Right atrium auricular region (tissue), 2 donors: Measurements from ENCODE around the gene ARV1. TPM values are rescaled to one million over a fixed set of nuclear protein-coding genes. Genes with fewer than 3 reads are reported as not detected.
"Not testable (repeated sequence)": the region's sequence is repeated elsewhere in the genome, so short reads cannot be mapped to it uniquely, and the experiment has no call there.

Experiments used
- DNase-seq: peaks from one replicate; pipeline ENCODE4 v3.0.0-alpha.2; 2019; ENCODE audit warnings: low spot score
- H3K27ac ChIP-seq, 2 donors: fragments of 200-600 bp; sonication (generic); 1 replicate in 1 of 2; 2 replicates in 1 of 2; pipeline ENCODE4 v1.5.1; 2016 to 2019
- H3K27me3 ChIP-seq, 2 donors: fragments of 200-600 bp; sonication (generic); one replicate each; pipeline versions ENCODE4 v1.5.1 to v1.6.0; 2017 to 2019
- H3K36me3 ChIP-seq: fragments of 200-600 bp; sonication (generic); one replicate; pipeline ENCODE4 v1.5.1; 2016
- H3K4me1 ChIP-seq, 2 donors: fragments of 200-600 bp; sonication (generic); one replicate each; pipeline versions ENCODE4 v1.5.1 to v1.6.0; 2017 to 2019
- H3K4me3 ChIP-seq, 2 donors: fragments of 200-600 bp; sonication (generic); 1 replicate in 1 of 2; 2 replicates in 1 of 2; pipeline ENCODE4 v1.5.1; 2017 to 2019; ENCODE audit warnings: mild to moderate bottlenecking in 1 of 2, moderate library complexity in 1 of 2
- H3K9me3 ChIP-seq, 2 donors: fragments of 200-600 bp; sonication (generic); one replicate each; pipeline ENCODE4 v1.5.1; 2019
- microRNA counts, 2 donors: library from miRNA; unstranded; fragments of <30 nt; microRNA quantifications; one replicate each; lab custom pipeline; 2016 to 2017
- total RNA-seq, 2 donors: library from RNA; depleted of rRNA; stranded (reverse); fragments of >200 nt; gene quantifications; one replicate each; pipeline ENCODE4 v1.1.0, GENCODE V29; 2016
- TF ChIP-seq, protein P1 (sequence below), 2 donors: fragments of 200-600 bp; sonication (generic); IDR thresholded peaks; one replicate each; pipeline ENCODE4 v1.5.1; 2019; ENCODE audit warnings: antibody characterized with exemption in 2 of 2

Gene ARV1
- total RNA-seq, 2 donors from 2014 or later = 19.6 to 36.5 TPM

DNA sequence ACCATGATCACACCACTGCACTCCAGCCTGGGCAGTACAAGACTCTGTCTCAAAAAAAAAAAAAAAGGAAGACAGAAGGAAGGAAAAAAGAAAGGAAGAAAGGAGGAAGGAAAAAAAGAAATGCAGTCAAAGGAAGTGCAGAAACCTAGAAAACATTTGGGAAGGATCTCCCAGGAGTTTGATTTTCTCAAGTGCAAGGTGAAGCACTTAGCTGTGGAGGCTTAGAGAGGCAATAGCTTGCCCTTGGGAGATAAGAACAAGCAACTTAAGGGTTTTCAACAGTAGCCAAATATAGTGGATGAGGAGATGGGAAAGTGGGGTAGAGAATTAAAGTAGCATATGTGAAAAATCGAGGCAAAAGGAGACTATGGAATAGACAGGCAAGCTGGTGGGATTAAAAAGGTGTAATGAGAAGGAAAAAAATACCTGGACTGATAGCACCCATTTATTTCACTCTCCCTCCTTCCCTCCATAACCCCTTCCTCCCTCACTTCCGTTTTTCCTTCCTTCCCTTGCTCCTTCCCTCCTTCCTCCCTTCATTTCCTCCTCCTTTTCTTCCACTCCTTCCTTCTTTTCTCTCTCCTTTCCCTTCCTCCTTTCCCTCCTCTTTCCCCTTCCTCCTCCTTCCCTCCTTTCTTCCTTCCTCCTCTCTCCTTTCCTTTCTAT lies 68.0 kb downstream of the ARV1 start:
- no peak overlapping the region for H3K27ac ChIP-seq
- peaks cover 0 to 5% of the 10 kb centered on the region in 2 donors for H3K9me3 ChIP-seq
- H3K4me1 ChIP-seq = no peaks in the 10 kb centered on the region

DNA sequence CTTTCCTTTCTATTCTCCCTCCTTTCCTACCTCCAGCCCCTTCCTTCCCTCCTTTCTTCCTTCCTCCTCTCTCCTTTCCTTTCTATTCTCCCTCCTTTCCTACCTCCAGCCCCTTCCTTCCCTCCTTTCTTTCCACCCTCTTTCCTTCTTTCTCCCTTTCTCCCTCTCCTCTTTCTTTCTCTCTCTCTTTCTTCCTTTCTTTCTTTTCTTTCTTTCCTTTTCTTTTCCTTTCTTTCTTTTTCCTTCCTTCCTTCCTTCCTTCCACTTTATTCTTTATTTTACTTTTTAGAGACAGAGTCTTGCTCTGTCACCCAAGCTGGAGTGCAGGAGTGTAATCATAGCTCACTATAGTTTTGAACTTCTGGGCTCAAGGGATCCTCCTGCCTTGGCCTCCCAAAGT lies 68.6 kb downstream of the ARV1 start:
- not testable (repeated sequence) for H3K9me3 ChIP-seq, H3K27ac ChIP-seq, DNase-seq, H3K4me1 ChIP-seq, H3K4me3 ChIP-seq, H3K36me3 ChIP-seq, H3K27me3 ChIP-seq

More for the DNA sequence above, 68.0 kb downstream of the ARV1 start:
- no peak for DNase-seq
- TF ChIP-seq, protein P1, sequence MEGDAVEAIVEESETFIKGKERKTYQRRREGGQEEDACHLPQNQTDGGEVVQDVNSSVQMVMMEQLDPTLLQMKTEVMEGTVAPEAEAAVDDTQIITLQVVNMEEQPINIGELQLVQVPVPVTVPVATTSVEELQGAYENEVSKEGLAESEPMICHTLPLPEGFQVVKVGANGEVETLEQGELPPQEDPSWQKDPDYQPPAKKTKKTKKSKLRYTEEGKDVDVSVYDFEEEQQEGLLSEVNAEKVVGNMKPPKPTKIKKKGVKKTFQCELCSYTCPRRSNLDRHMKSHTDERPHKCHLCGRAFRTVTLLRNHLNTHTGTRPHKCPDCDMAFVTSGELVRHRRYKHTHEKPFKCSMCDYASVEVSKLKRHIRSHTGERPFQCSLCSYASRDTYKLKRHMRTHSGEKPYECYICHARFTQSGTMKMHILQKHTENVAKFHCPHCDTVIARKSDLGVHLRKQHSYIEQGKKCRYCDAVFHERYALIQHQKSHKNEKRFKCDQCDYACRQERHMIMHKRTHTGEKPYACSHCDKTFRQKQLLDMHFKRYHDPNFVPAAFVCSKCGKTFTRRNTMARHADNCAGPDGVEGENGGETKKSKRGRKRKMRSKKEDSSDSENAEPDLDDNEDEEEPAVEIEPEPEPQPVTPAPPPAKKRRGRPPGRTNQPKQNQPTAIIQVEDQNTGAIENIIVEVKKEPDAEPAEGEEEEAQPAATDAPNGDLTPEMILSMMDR (IDR thresholded peaks at IDR 0.05) = no peak
- Histone ChIP-seq H3K4me3 (no peak overlapping the region), H3K27me3 (no peaks in the 10 kb centered on the region), H3K36me3 (no peaks in the 10 kb centered on the region)

DNA sequence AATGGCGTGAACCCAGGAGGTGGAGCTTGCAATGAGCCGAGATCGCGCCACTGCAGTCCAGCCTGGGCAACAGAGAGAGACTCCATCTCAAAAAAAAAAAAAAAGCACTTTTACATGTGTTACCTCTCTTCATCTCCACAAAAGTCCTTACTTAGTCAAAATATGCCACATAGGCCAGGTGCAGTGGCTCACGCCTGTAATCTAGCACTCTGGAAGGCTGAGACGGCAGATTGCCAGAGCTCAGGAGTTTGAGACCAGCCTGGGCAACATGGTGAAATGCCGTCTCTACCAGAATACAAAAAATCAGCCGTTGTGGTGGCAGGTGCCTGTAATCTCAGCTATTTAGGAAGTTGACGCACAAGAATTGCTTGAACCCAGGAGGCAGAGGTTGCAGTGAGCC lies 69.5 kb downstream of the ARV1 start:
- H3K27me3 ChIP-seq, H3K4me3 ChIP-seq, H3K9me3 ChIP-seq, H3K4me1 ChIP-seq, H3K36me3 ChIP-seq, DNase-seq, H3K27ac ChIP-seq: not testable (repeated sequence)

DNA sequence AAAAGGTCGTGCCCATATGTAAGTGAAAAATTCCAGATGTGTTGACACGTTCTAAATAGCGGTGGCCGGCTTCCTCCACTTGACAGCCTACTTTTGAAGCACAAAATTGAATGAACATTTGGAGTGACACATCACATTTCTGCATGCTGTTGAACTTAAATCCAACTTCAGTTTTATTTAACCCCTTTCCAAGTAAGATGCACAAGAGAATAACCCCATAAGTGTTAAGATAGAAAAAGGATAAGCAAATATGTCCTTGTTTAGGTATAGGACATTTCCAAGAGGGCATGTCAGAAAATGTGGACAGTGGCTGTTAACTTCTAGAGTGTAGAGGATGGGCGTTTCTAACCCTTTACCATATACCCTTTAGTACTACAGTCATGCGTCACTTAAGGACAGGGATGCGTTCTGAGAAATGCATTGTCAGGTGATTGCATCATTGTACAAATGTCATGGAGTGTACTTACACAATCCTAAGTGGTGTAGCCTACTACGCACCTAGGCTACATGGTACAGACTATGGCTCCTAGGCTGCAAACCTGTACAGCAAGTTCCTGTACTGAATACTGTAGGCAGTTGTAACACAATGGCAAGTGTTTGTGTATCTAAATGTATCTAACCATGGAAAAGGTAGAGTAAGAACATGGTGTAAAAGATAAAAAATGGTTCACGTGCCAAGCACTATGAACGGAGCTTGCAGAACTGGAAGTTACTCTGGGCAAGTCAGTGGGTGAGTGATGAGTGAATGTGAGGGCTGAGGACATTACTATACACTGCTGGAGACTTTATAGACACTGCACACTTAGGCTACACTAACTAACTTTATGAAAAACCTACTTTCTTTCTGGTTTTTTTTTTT lies 70.5 kb downstream of the ARV1 start:
- TF ChIP-seq, protein P1 (IDR thresholded peaks at IDR 0.05) = no peak
- no peaks in the 10 kb centered on the region for H3K36me3 ChIP-seq
- H3K9me3 ChIP-seq = peaks cover 0 to 4% of the 10 kb centered on the region in 2 donors
- H3K27ac ChIP-seq = no peak overlapping the region
- H3K27me3 ChIP-seq = no peaks in the 10 kb centered on the region
- no peak overlapping the region for H3K4me3 ChIP-seq
- DNase-seq = no peak
- peaks cover 0 to 16% of the 10 kb centered on the region in 2 donors for H3K4me1 ChIP-seq

MicroRNAs within 50 kb of the gene (microRNA counts, 767-probe panel; counts per million panel counts)
- microRNA hsa-miR-1182 (lab: Ali Mortazavi, UCI) = 0 to 31.0 counts per million in 2 donors

Other genes with a start within 250 kb of the ARV1 start
- gene CAPN9, start 231.7 kb upstream of the ARV1 start, total RNA-seq = not detected
- 100 to 1,000 TPM in 1 of 2 donors, 10 to 100 TPM in 1; 86.1 to 115 TPM for gene C1orf198, start 110.6 kb upstream of the ARV1 start, total RNA-seq
- gene TTC13, start 233 bp upstream of the ARV1 start, total RNA-seq = 1 to 10 TPM; 3.9 to 5.5 TPM
- gene FAM89A, start 61.2 kb downstream of the ARV1 start, total RNA-seq = 10 to 100 TPM in 1 of 2 donors, 1 to 10 TPM in 1; 6.4 to 11.2 TPM
- under 1 TPM in 1 of 2 donors, not detected in 1; 0.19 TPM for gene TRIM67, start 183.0 kb downstream of the ARV1 start, total RNA-seq